ENCODE measurements around the gene LONP2.

- no peak for TF ChIP-seq FOXK2 (IDR thresholded peaks at IDR 0.05)
- no peak for TF ChIP-seq POLR2A (IDR thresholded peaks at IDR 0.05; ENCODE audit: low read depth, low read length)
- no peak for TF ChIP-seq SMAD1 (IDR thresholded peaks at IDR 0.05; ENCODE audit: low read depth, partially characterized antibody)
- no peak for TF ChIP-seq TCF12 (IDR thresholded peaks at IDR 0.05; ENCODE audit: low read depth, low read length)
- no peak for TF ChIP-seq SRF (IDR thresholded peaks at IDR 0.05; ENCODE audit: low read depth in 2 of 2, low read length in 2 of 2)
- no peak for TF ChIP-seq JUNB (IDR thresholded peaks at IDR 0.05)
- TF ChIP-seq, protein P1, sequence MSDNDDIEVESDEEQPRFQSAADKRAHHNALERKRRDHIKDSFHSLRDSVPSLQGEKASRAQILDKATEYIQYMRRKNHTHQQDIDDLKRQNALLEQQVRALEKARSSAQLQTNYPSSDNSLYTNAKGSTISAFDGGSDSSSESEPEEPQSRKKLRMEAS (IDR thresholded peaks at IDR 0.05; ENCODE audit: low read depth, low read length): no peak
- TF ChIP-seq CREB1 (IDR thresholded peaks at IDR 0.05; ENCODE audit: low read depth): no peak
- TF ChIP-seq, protein P2, sequence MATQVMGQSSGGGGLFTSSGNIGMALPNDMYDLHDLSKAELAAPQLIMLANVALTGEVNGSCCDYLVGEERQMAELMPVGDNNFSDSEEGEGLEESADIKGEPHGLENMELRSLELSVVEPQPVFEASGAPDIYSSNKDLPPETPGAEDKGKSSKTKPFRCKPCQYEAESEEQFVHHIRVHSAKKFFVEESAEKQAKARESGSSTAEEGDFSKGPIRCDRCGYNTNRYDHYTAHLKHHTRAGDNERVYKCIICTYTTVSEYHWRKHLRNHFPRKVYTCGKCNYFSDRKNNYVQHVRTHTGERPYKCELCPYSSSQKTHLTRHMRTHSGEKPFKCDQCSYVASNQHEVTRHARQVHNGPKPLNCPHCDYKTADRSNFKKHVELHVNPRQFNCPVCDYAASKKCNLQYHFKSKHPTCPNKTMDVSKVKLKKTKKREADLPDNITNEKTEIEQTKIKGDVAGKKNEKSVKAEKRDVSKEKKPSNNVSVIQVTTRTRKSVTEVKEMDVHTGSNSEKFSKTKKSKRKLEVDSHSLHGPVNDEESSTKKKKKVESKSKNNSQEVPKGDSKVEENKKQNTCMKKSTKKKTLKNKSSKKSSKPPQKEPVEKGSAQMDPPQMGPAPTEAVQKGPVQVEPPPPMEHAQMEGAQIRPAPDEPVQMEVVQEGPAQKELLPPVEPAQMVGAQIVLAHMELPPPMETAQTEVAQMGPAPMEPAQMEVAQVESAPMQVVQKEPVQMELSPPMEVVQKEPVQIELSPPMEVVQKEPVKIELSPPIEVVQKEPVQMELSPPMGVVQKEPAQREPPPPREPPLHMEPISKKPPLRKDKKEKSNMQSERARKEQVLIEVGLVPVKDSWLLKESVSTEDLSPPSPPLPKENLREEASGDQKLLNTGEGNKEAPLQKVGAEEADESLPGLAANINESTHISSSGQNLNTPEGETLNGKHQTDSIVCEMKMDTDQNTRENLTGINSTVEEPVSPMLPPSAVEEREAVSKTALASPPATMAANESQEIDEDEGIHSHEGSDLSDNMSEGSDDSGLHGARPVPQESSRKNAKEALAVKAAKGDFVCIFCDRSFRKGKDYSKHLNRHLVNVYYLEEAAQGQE (IDR thresholded peaks at IDR 0.05; ENCODE audit: low read depth, low read length): no peak
Observed at GRCh38 chr16:48384520-48385252, 140.6 kb downstream of the LONP2 start.
